Neural cell (in vitro differentiated cells): ENCODE results near the gene PDE2A.

ENCODE experiments used
- EZH2 ChIP-seq: fragments of 200-600, 300-800 bp; shearing (Covaris generic), sonication (generic); IDR thresholded peaks from 2 replicates; pipeline ENCODE4 v1.6.1; 2014; ENCODE audit warnings: antibody characterized with exemption, low read length, borderline replicate concordance, mild to moderate bottlenecking; ENCODE audit not compliant: insufficient read depth, poor library complexity, severe bottlenecking
- POLR2AphosphoS5 ChIP-seq: IDR thresholded peaks from 2 replicates; pipeline ENCODE4 v1.6.1; 2012
- TF ChIP-seq, protein P1 (sequence below): fragments of 450-650 bp; IDR thresholded peaks from 2 replicates; pipeline ENCODE4 v1.5.1; 2014; ENCODE audit warnings: antibody characterized with exemption, mild to moderate bottlenecking, moderate library complexity; ENCODE audit not compliant: poor library complexity, severe bottlenecking

DNA sequence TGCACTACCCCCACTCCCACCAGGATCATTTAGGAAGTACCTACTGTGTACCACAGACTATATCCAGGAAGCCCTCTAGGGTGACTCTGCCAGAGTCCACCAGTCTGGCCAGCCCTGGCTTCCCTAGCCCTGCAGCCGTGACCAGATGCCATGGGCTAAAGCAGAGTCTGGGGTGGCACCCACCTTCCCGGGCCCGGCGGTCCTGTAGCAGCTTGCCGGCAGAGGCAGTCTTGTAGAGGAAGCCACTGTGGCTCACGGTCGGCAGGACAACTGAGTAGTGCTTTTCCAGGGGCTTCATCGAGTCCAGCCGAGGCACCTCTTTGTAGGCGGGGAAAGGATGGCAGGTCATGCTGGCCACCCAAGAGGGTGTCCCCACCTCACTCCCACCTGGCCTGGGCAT, 27.2 kb upstream of the PDE2A start:
- TF ChIP-seq, protein P1, sequence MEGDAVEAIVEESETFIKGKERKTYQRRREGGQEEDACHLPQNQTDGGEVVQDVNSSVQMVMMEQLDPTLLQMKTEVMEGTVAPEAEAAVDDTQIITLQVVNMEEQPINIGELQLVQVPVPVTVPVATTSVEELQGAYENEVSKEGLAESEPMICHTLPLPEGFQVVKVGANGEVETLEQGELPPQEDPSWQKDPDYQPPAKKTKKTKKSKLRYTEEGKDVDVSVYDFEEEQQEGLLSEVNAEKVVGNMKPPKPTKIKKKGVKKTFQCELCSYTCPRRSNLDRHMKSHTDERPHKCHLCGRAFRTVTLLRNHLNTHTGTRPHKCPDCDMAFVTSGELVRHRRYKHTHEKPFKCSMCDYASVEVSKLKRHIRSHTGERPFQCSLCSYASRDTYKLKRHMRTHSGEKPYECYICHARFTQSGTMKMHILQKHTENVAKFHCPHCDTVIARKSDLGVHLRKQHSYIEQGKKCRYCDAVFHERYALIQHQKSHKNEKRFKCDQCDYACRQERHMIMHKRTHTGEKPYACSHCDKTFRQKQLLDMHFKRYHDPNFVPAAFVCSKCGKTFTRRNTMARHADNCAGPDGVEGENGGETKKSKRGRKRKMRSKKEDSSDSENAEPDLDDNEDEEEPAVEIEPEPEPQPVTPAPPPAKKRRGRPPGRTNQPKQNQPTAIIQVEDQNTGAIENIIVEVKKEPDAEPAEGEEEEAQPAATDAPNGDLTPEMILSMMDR: no peak
- TF ChIP-seq POLR2AphosphoS5: no peak
- no peak for TF ChIP-seq EZH2
